Measurements from ENCODE around the gene VAV3. TPM values are rescaled to one million over a fixed set of nuclear protein-coding genes. Genes with fewer than 3 reads are reported as not detected.

Gene VAV3
- total and polyA plus RNA-seq, 4 donors, result 1.7 to 14.4 (median 7.6) TPM

DNA sequence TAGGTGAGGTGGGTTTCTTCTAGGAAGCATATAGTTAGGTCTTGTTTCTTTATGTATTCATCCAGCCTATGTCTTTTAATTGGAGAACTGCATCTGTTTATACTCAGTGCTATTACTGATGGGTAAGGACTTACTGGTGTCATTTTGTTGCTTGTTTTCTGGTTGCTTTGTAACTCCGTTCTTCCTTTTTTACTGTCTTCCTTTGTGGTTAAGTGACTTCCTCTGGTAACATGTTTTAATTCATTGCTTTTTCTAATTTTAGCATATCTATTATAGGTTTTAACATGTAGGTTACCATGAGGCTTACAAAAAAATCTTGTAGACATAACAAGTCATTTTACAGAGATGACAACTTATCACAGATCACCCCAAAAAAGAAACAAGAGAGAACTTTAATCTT lies 160.8 kb downstream of the VAV3 start:
- 18 to 42% methylated on average over 1 of the region's 1 CpG for WGBS, 2 donors
- H3K4me3 ChIP-seq, result no peak overlapping the region
- ATAC-seq (ENCODE audit: insufficient read depth, low FRiP score) (no peak), DNase-seq (no peak)
- TF ChIP-seq, protein P1, sequence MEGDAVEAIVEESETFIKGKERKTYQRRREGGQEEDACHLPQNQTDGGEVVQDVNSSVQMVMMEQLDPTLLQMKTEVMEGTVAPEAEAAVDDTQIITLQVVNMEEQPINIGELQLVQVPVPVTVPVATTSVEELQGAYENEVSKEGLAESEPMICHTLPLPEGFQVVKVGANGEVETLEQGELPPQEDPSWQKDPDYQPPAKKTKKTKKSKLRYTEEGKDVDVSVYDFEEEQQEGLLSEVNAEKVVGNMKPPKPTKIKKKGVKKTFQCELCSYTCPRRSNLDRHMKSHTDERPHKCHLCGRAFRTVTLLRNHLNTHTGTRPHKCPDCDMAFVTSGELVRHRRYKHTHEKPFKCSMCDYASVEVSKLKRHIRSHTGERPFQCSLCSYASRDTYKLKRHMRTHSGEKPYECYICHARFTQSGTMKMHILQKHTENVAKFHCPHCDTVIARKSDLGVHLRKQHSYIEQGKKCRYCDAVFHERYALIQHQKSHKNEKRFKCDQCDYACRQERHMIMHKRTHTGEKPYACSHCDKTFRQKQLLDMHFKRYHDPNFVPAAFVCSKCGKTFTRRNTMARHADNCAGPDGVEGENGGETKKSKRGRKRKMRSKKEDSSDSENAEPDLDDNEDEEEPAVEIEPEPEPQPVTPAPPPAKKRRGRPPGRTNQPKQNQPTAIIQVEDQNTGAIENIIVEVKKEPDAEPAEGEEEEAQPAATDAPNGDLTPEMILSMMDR (IDR thresholded peaks at IDR 0.05; ENCODE audit: control extremely low read depth, extremely low read depth), result no peak
- no peak overlapping the region for H3K9ac ChIP-seq (ENCODE audit: insufficient read depth in 1 of 2, low read length in 2 of 2)
- no peaks in the 10 kb centered on the region for H3K4me1 ChIP-seq (ENCODE audit: control insufficient read depth in 5 of 5, insufficient read depth in 5 of 5, low read length in 5 of 5)
- no peak overlapping the region for H3K27ac ChIP-seq (ENCODE audit: low read depth in 1 of 2, low read length in 1 of 2)
- H3K9me3 ChIP-seq (ENCODE audit: control insufficient read depth in 4 of 4, insufficient read depth in 3 of 4, low read length in 3 of 4), result peaks cover 0 to 4% (median 0%) of the 10 kb centered on the region in 4 donors
- no peaks in the 10 kb centered on the region for H3K36me3 ChIP-seq (ENCODE audit: control insufficient read depth in 4 of 4, insufficient read depth in 4 of 4, low read length in 4 of 4)
- H3K27me3 ChIP-seq (ENCODE audit: control insufficient read depth in 3 of 3, insufficient read depth in 3 of 3, low read length in 2 of 3), result no peaks in the 10 kb centered on the region

DNA sequence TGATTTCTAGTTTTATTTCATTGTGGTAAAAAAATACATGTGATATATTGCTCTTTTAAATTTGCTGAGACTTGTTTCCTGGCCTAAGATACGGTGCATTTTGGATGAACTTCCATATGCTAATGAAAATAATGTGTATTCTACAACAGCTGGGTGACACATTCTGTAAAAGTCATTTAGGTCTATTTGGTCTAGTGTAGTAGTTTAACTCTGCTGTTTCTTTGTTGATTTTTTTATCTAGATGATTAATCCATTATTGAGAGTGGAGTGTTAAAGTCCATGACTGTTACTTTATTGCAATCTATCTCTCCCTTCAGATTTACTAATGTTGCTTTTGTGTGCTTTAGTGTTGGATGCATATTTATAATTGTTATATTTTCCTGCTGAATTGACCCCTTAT lies 161.4 kb downstream of the VAV3 start:
- H3K4me1 ChIP-seq (ENCODE audit: control insufficient read depth in 5 of 5, insufficient read depth in 5 of 5, low read length in 5 of 5), result no peaks in the 10 kb centered on the region
- H3K9me3 ChIP-seq (ENCODE audit: control insufficient read depth in 4 of 4, insufficient read depth in 3 of 4, low read length in 3 of 4), result peaks cover 0 to 4% (median 0%) of the 10 kb centered on the region in 4 donors
- no peaks in the 10 kb centered on the region for H3K27me3 ChIP-seq (ENCODE audit: control insufficient read depth in 3 of 3, insufficient read depth in 3 of 3, low read length in 2 of 3)
- TF ChIP-seq, protein P1 (IDR thresholded peaks at IDR 0.05; ENCODE audit: control extremely low read depth, extremely low read depth), result no peak
- no peak for ATAC-seq (ENCODE audit: insufficient read depth, low FRiP score)
- no peak overlapping the region for H3K27ac ChIP-seq (ENCODE audit: low read depth in 1 of 2, low read length in 1 of 2)
- no peaks in the 10 kb centered on the region for H3K36me3 ChIP-seq (ENCODE audit: control insufficient read depth in 4 of 4, insufficient read depth in 4 of 4, low read length in 4 of 4)
- no peak overlapping the region for H3K4me3 ChIP-seq
- 42 to 54% methylated on average over 1 of the region's 1 CpG for WGBS, 2 donors
- H3K9ac ChIP-seq (ENCODE audit: insufficient read depth in 1 of 2, low read length in 2 of 2), result no peak overlapping the region
- no peak for DNase-seq

DNA sequence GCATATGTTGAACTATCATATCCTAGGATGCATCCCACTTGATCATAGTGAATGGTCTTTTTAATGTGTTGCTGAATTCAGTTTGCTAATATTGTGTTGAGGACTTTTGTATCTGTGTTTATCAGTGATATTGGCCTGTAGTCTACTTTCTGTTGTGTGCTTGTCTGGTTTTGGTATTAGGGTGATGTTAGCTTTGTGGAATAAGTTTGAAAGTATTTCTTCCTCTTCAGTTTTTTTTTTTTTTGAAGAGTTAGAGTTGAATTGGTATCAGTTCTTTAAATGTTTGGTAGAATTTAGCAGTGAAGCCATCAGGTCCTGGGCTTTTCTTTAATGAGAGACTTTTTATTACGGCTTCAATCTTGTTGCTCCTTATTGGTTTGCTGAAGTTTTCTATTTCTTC lies 162.3 kb downstream of the VAV3 start:
- H3K27ac ChIP-seq (ENCODE audit: low read depth in 1 of 2, low read length in 1 of 2), result no peak overlapping the region
- no peak overlapping the region for H3K4me3 ChIP-seq
- H3K9me3 ChIP-seq (ENCODE audit: control insufficient read depth in 4 of 4, insufficient read depth in 3 of 4, low read length in 3 of 4), result peaks cover 0 to 4% (median 0%) of the 10 kb centered on the region in 4 donors
- no peaks in the 10 kb centered on the region for H3K36me3 ChIP-seq (ENCODE audit: control insufficient read depth in 4 of 4, insufficient read depth in 4 of 4, low read length in 4 of 4)
- no peak for ATAC-seq (ENCODE audit: insufficient read depth, low FRiP score)
- 92 to 96% methylated on average over 1 of the region's 1 CpG for WGBS, 2 donors
- DNase-seq, result no peak
- TF ChIP-seq, protein P1 (IDR thresholded peaks at IDR 0.05; ENCODE audit: control extremely low read depth, extremely low read depth), result no peak
- no peak overlapping the region for H3K9ac ChIP-seq (ENCODE audit: insufficient read depth in 1 of 2, low read length in 2 of 2)
- no peaks in the 10 kb centered on the region for H3K4me1 ChIP-seq (ENCODE audit: control insufficient read depth in 5 of 5, insufficient read depth in 5 of 5, low read length in 5 of 5)
- H3K27me3 ChIP-seq (ENCODE audit: control insufficient read depth in 3 of 3, insufficient read depth in 3 of 3, low read length in 2 of 3), result no peaks in the 10 kb centered on the region

DNA sequence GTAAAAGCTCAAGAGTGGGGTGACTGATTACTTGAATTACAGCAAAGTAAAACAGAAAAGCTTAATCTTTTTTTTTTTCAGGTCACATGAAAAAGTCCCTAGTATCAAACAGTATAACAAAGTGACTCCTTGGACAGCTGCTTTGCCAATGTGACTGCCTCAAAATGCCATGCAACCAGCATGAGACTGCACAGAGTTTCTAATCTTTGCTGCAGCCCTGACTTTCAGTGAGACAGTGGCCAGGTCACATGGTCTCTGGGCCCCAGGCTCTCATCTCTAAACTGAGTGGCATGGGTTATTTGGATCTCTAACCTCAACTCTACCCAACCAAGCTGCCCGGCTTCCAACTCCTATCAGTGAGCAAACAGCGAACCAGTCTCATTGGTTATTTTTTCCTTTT lies 169.0 kb downstream of the VAV3 start:
- ATAC-seq (ENCODE audit: insufficient read depth, low FRiP score), result no peak

More for the DNA sequence above, 169.0 kb downstream of the VAV3 start:
- TF ChIP-seq, protein P1 (IDR thresholded peaks at IDR 0.05; ENCODE audit: control extremely low read depth, extremely low read depth), result no peak
- no peaks in the 10 kb centered on the region for H3K4me1 ChIP-seq (ENCODE audit: control insufficient read depth in 5 of 5, insufficient read depth in 5 of 5, low read length in 5 of 5)
- peaks cover 0 to under 1% (median 0%) of the 10 kb centered on the region in 4 donors for H3K9me3 ChIP-seq (ENCODE audit: control insufficient read depth in 4 of 4, insufficient read depth in 3 of 4, low read length in 3 of 4)
- 93% methylated on average over 2 of the region's 2 CpGs for WGBS, 2 donors
- no peak overlapping the region for H3K27ac ChIP-seq (ENCODE audit: low read depth in 1 of 2, low read length in 1 of 2)
- H3K27me3 ChIP-seq (ENCODE audit: control insufficient read depth in 3 of 3, insufficient read depth in 3 of 3, low read length in 2 of 3), result no peaks in the 10 kb centered on the region
- H3K36me3 ChIP-seq (ENCODE audit: control insufficient read depth in 4 of 4, insufficient read depth in 4 of 4, low read length in 4 of 4), result no peaks in the 10 kb centered on the region
- no peak for DNase-seq
- H3K4me3 ChIP-seq, result no peak overlapping the region
- H3K9ac ChIP-seq (ENCODE audit: insufficient read depth in 1 of 2, low read length in 2 of 2), result no peak overlapping the region
